ENCODE measurements around the gene INAFM2.
A peak's percentile ranks its signal among the peaks of the same experiment; 100 is the strongest.

- peak in 3 of 12 donors; percentile 4 to 28 (median 18) for TF ChIP-seq CTCF (IDR thresholded peaks at IDR 0.05)
- TF ChIP-seq POLR2A (IDR thresholded peaks at IDR 0.05) = no peak
Measured at GRCh38 chr15:40289140-40289775, 34.2 kb upstream of the INAFM2 start.

All from heart left ventricle (tissue), 13 donors.